ENCODE results near the gene RAB29.

- TF ChIP-seq YY1 (IDR thresholded peaks at IDR 0.05; ENCODE audit: low read depth) (no peak), CTCF (IDR thresholded peaks at IDR 0.05) (no peak), RAD21 (IDR thresholded peaks at IDR 0.05; ENCODE audit: low read length) (no peak), POLR2AphosphoS5 (IDR thresholded peaks at IDR 0.05; ENCODE audit: low read depth, low read length) (no peak), ZBTB33 (IDR thresholded peaks at IDR 0.05; ENCODE audit: borderline replicate concordance, low read depth) (no peak), IRF3 (IDR thresholded peaks at IDR 0.05; ENCODE audit: low read depth, low read length) (no peak), REST (IDR thresholded peaks at IDR 0.05; ENCODE audit: low read depth, low read length) (no peak), NRF1 (IDR thresholded peaks at IDR 0.05; ENCODE audit: low read depth, low read length) (no peak), SIN3A (IDR thresholded peaks at IDR 0.05; ENCODE audit: borderline replicate concordance, low read depth, low read length) (no peak), USF2 (IDR thresholded peaks at IDR 0.05; ENCODE audit: borderline replicate concordance, low read depth, low read length) (no peak), ELF1 (IDR thresholded peaks at IDR 0.05) (no peak), TCF12 (IDR thresholded peaks at IDR 0.05) (no peak), EZH2phosphoT487 (IDR thresholded peaks at IDR 0.05; ENCODE audit: borderline replicate concordance, low read depth) (no peak)
Observed at GRCh38 chr1:205787287-205787916, 12.1 kb upstream of the RAB29 start.
